RWPE2 (cell line): ENCODE data around the gene MAP3K20.

Experiments
- ATAC-seq: fragments of 200-7000 bp; cut with Tn5 transposase; 3 replicates; pipeline ENCODE4 v1.9.1; 2021; ENCODE audit warnings: low read depth
- DNase-seq: peaks from one replicate; pipeline ENCODE4 v3.0.0-alpha.2; 2020; ENCODE audit warnings: low spot score
- H3K27ac ChIP-seq: fragments of 450-650 bp; 2 replicates; pipeline ENCODE4 v1.5.1; 2017; ENCODE audit warnings: mild to moderate bottlenecking; ENCODE audit not compliant: poor library complexity, severe bottlenecking
- H3K27me3 ChIP-seq: fragments of 250-450 bp; sonication (Bioruptor Pico); 2 replicates; pipeline ENCODE4 v1.5.1; 2021; ENCODE audit warnings: mild to moderate bottlenecking, moderate library complexity; ENCODE audit not compliant: insufficient read depth, poor library complexity, severe bottlenecking
- H3K36me3 ChIP-seq: fragments of 250-450 bp; sonication (Bioruptor Pico); 2 replicates; pipeline ENCODE4 v1.5.1; 2020; ENCODE audit warnings: low read depth, mild to moderate bottlenecking, moderate library complexity
- H3K4me1 ChIP-seq: fragments of 250-450 bp; sonication (Bioruptor Pico); 2 replicates; pipeline ENCODE4 v1.5.1; 2021; ENCODE audit warnings: mild to moderate bottlenecking, moderate library complexity; ENCODE audit not compliant: insufficient read depth, poor library complexity, severe bottlenecking
- H3K4me3 ChIP-seq: fragments of 250-450 bp; sonication (Bioruptor Pico); 2 replicates; pipeline ENCODE4 v1.5.1; 2021; ENCODE audit warnings: mild to moderate bottlenecking, moderate library complexity; ENCODE audit not compliant: severe bottlenecking
- H3K9me3 ChIP-seq: fragments of 250-450 bp; sonication (Bioruptor Pico); 2 replicates; pipeline ENCODE4 v1.5.1; 2021; ENCODE audit warnings: mild to moderate bottlenecking, moderate library complexity; ENCODE audit not compliant: severe bottlenecking
- CTCF ChIP-seq: fragments of 450-650 bp; IDR thresholded peaks from one replicate; pipeline ENCODE4 v1.5.1; 2017; ENCODE audit warnings: mild to moderate bottlenecking, moderate library complexity; ENCODE audit not compliant: poor library complexity, severe bottlenecking

MAP3K20 gene

GRCh38 chr2:173175222-173175621 is 99.6 kb downstream of the MAP3K20 start:
- DNase-seq = no peak

GRCh38 chr2:173181982-173182381 is 106.3 kb downstream of the MAP3K20 start:
- DNase-seq = no peak
- no peak for TF ChIP-seq CTCF
- H3K36me3 ChIP-seq = peaks cover 18% of the 10 kb centered on the region

More at GRCh38 chr2:173175222-173175621, 99.6 kb downstream of the MAP3K20 start:
- H3K27ac ChIP-seq = peak overlapping the region; percentile 3
- ATAC-seq = peak; percentile 76; the same call in 2 of the 3 replicates
- H3K4me3 ChIP-seq = no peak overlapping the region
- H3K36me3 ChIP-seq = peaks cover 14% of the 10 kb centered on the region
- TF ChIP-seq CTCF = no peak
- H3K9me3 ChIP-seq = no peaks in the 10 kb centered on the region
- peaks cover 18% of the 10 kb centered on the region for H3K4me1 ChIP-seq
- H3K27me3 ChIP-seq = no peaks in the 10 kb centered on the region

GRCh38 chr2:173184031-173185004 is 108.7 kb downstream of the MAP3K20 start:
- Histone ChIP-seq H3K4me3 (no peak overlapping the region), H3K9me3 (peaks cover 2% of the 10 kb centered on the region), H3K36me3 (peaks cover 38% of the 10 kb centered on the region), H3K27me3 (no peaks in the 10 kb centered on the region), H3K4me1 (peaks cover 3% of the 10 kb centered on the region), H3K27ac (peak overlapping the region; percentile 33)
- DNase-seq (peak; percentile 77), ATAC-seq (peak; percentile 99)
- no peak for TF ChIP-seq CTCF

More at GRCh38 chr2:173181982-173182381, 106.3 kb downstream of the MAP3K20 start:
- no peak for ATAC-seq
- no peaks in the 10 kb centered on the region for H3K27me3 ChIP-seq
- peaks cover 2% of the 10 kb centered on the region for H3K9me3 ChIP-seq
- H3K4me3 ChIP-seq = no peak overlapping the region
- H3K27ac ChIP-seq = no peak overlapping the region
- H3K4me1 ChIP-seq = peaks cover 3% of the 10 kb centered on the region

GRCh38 chr2:173185437-173185836 is 109.8 kb downstream of the MAP3K20 start:
- Histone ChIP-seq H3K27me3 (no peaks in the 10 kb centered on the region), H3K27ac (no peak overlapping the region), H3K36me3 (peaks cover 45% of the 10 kb centered on the region), H3K9me3 (peaks cover 2% of the 10 kb centered on the region), H3K4me1 (peaks cover 3% of the 10 kb centered on the region), H3K4me3 (no peak overlapping the region)
- ATAC-seq = no peak
- no peak for TF ChIP-seq CTCF
- DNase-seq = no peak
